ENCODE results near the gene ADSS2. TPM values are rescaled to one million over a fixed set of nuclear protein-coding genes. Genes with fewer than 3 reads are reported as not detected.

The ADSS2 gene
- total and polyA plus RNA-seq, 11 donors, result 3.5 to 14.0 (median 6.7) TPM

- DNase-seq (no peak), ATAC-seq (no peak)
- H3K9me3 ChIP-seq, result no peaks in the 10 kb centered on the region
- no peak overlapping the region for H3K27ac ChIP-seq
- H3K36me3 ChIP-seq, result no peaks in the 10 kb centered on the region
- no peak overlapping the region for H3K4me3 ChIP-seq
- WGBS, 4 donors, result 85 to 90% (median 88%) methylated on average over 11 of the region's 11 CpGs
- H3K27me3 ChIP-seq, result no peaks in the 10 kb centered on the region
- intact Hi-C loops (cut with DNase I), result no loop called here
- no peak for TF ChIP-seq POLR2A (IDR thresholded peaks at IDR 0.05)
- TF ChIP-seq CTCF (IDR thresholded peaks at IDR 0.05), result no peak
- H3K4me1 ChIP-seq, result no peaks in the 10 kb centered on the region
These were observed 80.2 kb downstream of the ADSS2 start for GRCh38 chr1:244371242-244372141.

GRCh38 chr1:244370060-244370637, 81.6 kb downstream of the ADSS2 start:
- WGBS, 4 donors, result 33 to 45% (median 37%) methylated on average over 8 of the region's 8 CpGs
- DNase-seq, result no peak

GRCh38 chr1:244369256-244370057, 82.3 kb downstream of the ADSS2 start:
- DNase-seq, result no peak
- ATAC-seq, result no peak
- WGBS, 4 donors, result 74 to 88% (median 80%) methylated on average over 18 of the region's 18 CpGs

More at GRCh38 chr1:244370060-244370637, 81.6 kb downstream of the ADSS2 start:
- H3K27ac ChIP-seq, result no peak overlapping the region
- no peaks in the 10 kb centered on the region for H3K36me3 ChIP-seq
- intact Hi-C loops (cut with DNase I), result no loop called here
- TF ChIP-seq CTCF (IDR thresholded peaks at IDR 0.05) (no peak), POLR2A (IDR thresholded peaks at IDR 0.05) (no peak)
- no peak for ATAC-seq
- H3K4me3 ChIP-seq, result no peak overlapping the region
- H3K27me3 ChIP-seq, result no peaks in the 10 kb centered on the region
- H3K4me1 ChIP-seq, result no peaks in the 10 kb centered on the region
- no peaks in the 10 kb centered on the region for H3K9me3 ChIP-seq

More at GRCh38 chr1:244369256-244370057, 82.3 kb downstream of the ADSS2 start:
- Histone ChIP-seq H3K27me3 (no peaks in the 10 kb centered on the region), H3K4me1 (no peaks in the 10 kb centered on the region), H3K9me3 (no peaks in the 10 kb centered on the region), H3K27ac (no peak overlapping the region), H3K4me3 (no peak overlapping the region), H3K36me3 (no peaks in the 10 kb centered on the region)
- TF ChIP-seq POLR2A (IDR thresholded peaks at IDR 0.05), result no peak
- TF ChIP-seq CTCF (IDR thresholded peaks at IDR 0.05), result no peak
- intact Hi-C loops (cut with DNase I), result no loop called here

Measured in heart left ventricle (tissue), 16 donors.